HG02870 (cell line): Measurements from ENCODE around the gene SCAMP5.

Source experiments
- ATAC-seq: cut with Tn5 transposase; IDR thresholded peaks from one replicate; pipeline ENCODE4 v1.9.1; 2021; ENCODE audit warnings: mild to moderate bottlenecking, moderate library complexity; ENCODE audit not compliant: unreplicated experiment

The SCAMP5 gene, protein sequence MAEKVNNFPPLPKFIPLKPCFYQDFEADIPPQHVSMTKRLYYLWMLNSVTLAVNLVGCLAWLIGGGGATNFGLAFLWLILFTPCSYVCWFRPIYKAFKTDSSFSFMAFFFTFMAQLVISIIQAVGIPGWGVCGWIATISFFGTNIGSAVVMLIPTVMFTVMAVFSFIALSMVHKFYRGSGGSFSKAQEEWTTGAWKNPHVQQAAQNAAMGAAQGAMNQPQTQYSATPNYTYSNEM

DNA sequence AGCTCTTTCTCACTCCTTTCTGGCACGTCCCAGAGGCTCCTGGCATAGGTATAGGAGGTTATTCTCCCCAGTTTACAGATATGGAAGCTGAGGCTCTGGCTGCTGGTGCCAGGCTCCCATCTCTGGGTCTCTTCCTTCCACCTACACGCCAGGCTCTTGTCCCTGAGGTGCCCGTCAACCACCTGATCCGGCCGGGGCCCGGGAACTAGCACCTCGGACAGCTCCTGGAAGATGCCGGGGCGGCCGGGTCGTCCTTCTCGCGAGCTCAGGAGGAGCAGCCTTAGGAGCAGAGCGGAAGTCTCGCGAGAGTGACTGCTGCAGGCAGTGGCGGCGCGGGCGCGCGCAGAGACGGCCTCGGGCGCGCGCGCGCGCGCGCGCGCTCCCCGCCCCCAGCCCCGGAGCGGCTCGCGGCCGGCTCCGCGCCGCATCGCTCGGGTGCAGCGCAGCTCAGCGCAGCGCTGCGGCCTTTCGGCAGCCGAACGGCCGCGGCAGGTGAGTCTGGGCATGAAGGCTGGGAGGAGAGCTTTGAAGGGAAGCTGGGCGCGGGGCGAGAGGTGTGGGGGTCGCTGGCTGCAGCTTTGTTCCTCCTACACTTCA, at the start of gene SCAMP5:
Gene SCAMP5, plus strand, starts transcription at position 382 of the 597 bp plus-strand sequence. CDS start 16,277 bp downstream, outside the sequence.
- no peak for ATAC-seq

DNA sequence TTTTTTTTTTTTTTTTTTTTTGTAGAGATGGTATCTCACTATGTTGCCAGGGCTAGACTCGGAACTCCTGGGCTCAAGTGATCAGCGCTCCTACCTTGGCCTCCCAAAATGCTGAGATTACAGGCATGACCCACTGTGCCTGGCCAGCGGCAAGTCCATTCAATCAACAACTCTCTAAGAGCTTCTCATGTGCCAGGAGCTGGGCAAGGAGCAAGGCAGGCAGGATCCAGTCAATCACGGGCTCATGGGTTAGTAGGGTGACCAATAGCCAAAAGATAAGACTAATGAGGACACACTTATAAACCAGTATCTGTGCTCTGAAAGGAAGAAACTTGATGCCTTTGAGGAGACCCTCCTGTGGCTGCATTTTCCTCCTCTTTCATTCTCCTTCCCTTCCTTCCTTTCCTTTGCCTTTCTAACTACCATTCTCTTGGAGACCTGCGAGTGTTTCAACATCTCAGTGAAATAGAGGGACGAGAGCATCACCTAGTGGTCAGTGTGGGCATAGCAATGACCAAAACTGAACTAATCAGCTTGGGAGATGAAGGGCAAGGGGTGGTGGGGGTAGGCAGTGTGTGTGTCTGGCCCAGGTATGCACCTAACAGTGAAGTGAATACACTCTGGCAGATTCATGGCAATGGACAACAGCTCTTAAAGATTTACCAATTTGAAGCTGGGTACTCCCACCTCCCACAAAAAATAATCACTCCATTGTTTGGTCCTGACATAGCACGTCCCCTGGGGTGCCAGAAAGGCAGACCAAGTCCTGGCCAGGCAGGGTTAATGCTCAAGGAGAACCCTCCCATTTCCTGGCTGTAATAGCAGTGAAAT, 45.1 kb upstream of the SCAMP5 start:
- ATAC-seq, result no peak

DNA sequence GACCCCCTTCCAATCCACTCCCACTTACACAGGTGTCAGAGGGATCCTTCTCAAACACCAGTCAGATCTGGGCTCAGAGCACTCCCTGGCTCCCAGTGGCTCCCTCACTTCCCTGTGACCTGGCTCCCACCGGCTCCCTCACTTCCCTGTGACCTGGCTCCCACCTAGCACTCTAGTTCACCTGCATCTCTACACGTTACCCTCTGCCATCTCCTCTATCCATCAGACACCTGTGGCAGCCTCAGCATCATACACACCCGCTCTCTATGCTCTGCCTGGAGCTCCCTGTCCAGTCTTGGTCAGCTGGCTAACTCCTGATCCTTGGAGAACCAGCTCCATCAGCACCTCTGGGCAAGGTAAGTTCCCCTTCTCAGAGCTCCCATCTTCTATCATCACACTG, 44.4 kb upstream of the SCAMP5 start:
- ATAC-seq, result no peak

DNA sequence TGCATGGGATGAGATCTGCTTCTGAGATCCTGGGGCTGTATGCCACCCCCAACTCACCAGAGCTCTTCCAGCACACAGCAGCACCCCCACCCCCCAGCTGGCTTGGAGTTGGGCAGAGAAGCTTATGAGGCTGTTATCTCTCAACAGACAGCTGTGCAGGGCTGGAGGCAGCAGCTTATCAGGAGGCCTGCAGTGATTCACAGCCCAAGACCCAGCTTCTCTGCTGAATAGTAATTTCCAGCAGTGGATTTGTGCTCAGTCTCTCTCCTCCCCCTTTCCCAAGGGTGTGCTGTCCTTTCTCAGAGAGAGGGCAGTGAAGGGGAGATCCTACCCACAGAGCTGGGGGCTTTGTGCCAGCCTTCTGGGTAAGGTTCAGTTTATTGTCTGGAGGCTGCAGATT, 40.8 kb upstream of the SCAMP5 start:
- ATAC-seq, result no peak

DNA sequence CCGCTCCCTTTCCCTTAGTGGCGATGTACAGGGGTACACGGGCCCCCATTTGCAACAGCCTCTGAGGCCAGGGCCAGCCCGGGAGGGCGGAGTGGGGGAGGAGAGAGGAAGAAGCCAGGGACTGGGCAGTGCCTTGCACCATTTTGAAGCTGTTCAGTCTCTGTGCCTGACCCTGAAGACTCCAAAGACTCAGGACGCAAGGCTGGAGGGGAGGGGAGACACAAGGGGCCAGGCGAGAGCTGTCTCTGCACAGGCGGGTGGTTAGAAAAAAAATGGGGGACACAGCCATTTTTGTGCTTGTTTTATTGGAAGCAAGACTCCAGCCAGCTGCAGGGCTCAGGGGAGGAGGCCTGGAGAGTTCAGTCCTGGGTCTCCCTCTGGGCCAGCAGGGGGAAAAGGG, 40.3 kb upstream of the SCAMP5 start:
- no peak for ATAC-seq

DNA sequence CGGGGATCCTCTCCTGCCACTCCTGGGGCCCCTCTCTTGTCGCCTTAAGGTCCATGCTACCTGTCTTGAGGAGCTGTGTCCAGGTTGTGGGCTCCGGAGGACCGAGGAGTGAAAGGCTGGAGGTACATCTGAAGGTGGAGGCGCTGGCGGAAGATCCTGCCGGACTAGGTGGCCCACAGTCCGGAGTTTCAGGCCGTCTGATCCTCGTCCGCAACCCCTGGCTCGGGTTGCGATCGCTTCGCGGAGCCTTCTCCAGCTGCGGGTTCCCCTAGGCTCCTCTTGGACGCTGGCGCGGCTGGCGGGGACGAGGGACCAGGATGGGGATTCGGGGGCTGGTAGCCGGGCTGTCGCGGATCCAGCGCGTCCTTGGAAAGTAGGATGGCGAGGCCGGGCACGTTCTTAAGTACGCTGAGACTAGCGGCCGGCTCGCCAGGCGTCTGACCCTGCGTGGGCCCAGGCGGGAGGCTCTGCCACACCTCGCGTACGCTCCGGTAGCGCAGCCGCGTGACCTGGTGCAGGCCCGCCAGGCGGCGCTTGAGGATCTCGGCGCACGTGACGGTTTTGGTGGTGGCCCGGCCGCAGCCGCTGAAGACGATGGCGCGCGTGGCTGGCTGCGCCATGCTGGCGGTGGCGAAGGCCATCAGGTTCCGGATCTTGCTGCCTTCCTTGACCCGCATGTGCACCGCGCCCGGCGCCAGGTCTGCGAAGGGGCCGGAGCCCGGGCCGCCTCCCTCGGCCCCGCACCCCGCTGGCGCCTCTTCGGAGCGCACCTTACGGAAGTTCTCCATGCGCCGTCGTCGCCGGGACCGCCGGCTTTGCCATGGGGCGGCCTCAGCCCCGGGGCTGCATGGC, 39.3 kb upstream of the SCAMP5 start:
- no peak for ATAC-seq

DNA sequence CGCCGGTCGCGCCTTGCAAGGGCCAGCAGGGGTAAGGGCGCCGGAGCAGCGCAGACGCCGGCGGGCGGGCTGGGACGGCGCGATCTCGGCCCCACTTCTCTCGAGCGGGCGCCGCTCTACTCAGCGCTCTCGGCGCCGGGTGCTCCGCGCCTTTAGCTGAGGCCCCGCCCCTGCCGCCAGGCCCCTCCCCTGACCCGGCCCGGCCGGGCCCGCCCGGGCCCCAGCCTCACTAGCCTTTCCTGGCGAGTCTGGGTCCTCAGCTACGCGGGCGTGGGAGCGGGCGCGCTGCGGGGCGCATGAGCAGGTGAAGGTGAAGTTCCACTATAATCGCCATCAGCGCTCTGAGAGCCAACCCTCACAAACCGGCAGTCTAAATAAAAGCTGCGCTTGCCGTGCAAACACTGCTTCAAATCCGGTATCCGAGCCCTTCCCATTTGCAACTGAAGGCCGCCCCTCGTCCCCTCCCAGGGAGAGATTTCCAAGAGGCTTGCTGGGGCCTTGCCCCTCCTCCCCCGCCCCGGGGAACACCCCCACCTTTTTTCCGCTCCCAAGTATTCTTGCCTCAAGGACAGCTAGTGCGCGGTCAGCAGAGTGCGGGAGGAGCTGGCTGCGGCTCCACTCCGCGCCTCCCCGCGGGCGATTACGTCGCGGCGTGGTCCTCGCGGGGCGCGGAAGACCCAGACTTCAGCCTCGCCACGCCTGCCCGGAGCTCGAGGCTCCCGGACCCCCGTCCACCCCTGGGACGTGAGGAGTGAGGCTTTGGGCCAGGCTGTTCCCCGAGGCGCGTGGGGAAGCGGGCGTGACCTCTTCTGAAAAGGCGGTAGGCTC, 38.5 kb upstream of the SCAMP5 start, which contains the start of gene RPP25:
Gene RPP25, minus strand, starts transcription at position 125 of the 828 bp plus-strand sequence. CDS start 189 bp downstream, outside the sequence.
- no peak for ATAC-seq

DNA sequence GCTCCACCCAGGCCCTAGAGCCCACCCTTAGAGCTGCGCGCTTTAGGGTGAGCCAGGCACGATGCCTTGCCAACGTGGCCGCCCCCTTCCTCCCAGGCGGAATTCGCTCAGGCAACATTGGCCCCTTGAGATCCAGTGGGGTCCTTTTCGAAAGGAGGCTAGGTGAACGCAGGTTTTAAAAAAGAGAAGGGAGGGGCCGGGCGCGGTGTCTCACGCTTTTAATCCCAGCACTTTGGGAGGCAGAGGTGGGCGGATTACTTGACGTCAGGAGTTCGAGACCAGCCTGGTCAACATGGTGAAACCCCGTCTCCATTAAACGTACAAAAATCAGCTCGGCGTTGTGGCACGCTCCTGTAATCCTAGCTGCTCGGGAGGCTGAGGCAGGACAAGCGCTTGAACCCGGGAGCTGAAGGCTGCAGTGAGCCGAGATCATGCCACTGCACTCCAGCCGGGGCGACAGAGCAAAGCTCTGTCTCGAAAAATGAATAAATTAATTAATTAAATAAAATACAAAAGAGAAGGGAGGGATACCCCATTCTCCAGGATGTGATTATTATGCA, 37.8 kb upstream of the SCAMP5 start:
- ATAC-seq, result no peak

DNA sequence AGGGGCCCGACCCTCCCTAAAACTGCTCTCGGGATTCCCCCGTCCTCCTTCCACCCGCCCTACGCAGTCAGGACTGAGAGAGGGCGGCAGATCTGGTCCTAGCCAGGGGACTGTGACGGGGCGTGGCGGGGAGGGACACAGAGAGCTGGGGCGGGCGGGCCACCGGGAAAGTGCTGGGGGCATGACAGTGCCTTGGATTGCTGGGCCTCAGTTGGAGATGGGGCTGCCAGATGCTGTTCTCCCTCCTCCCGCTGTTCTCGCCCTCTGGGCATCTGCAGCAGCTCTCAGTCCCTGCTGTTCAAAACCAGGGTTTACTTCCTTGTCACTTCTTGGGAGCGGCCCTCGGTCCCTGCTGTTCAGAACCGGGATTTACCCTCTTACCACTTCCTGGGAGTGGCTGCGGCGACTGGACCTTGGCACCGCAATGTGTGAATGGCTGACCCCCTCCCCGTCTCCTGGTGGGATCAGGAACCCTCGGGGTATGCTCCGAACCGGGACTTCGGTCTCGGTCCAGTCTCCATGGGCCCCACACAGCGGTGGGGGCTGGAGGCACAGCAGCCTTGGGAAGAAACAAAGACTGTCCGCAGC, 36.9 kb upstream of the SCAMP5 start:
- no peak for ATAC-seq

DNA sequence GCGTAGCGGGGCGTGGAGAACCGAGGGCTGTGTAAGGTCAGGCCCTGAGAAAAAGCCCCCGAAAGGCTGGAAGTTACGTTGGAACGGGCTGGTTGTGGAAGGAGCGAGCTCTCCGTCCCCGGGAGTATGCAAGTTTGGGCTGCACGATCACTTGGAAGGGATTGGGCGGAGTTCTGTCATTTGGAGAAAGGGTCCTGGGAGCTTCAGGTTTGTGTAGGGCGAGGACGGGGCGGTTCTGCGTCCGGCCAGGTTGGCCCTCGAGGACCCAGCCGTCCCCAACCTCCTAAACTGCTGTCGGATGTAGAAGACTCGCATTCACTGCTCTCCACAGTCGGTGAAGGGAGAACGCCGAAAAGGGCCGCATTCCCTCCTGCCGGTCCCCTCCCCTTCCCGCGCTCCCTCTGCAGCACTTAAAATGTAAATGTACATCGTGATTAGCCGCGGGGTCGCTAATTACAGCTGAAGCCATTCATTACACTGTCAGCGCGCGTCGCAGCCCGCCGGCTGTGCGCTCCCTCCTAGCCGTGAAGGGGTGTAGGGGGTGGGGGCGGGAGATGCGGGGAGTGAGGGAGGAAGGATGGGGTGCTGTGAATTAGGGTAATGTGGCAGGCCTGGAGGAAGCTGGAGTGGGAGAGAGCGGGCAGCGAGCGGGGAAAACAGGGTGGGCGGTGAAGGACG, 36.3 kb upstream of the SCAMP5 start:
- ATAC-seq, result no peak

DNA sequence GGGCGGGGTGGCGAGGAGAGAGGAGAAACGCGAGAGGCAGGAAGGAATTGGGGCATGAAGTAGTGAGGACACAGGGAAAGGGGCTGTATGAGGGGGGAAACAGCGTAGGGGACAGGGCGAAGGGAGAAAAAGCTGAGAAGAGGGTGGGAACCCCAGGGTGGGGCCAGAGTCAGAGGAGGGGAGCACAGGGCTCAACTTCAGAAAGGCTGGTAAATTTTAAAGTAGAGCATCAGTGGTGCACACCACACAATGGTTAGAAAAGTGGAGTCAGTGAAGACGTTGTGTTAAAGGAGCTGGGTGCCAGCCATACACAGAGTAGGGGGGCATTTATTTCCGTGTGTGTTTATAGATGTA, 35.8 kb upstream of the SCAMP5 start:
- no peak for ATAC-seq

DNA sequence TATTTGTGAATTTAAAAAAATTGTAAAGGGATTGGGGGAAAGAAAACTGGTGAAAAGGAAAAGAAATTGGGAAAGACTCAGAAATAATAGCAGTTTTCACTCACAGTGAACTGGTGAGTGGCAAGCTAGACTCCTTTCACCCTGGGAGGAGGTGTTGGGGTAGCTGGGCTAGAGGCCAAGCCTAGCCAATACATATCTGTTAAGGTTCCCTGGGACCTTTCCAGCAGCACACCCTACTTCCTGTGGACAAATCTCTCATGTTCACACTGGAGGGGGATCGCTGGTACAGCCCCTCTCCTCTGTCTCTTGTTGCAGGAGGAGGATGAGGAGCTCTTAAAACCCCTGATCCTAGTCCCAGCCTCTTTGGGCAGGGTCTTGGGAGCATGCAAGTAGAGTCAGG, 35.1 kb upstream of the SCAMP5 start:
- ATAC-seq, result no peak

DNA sequence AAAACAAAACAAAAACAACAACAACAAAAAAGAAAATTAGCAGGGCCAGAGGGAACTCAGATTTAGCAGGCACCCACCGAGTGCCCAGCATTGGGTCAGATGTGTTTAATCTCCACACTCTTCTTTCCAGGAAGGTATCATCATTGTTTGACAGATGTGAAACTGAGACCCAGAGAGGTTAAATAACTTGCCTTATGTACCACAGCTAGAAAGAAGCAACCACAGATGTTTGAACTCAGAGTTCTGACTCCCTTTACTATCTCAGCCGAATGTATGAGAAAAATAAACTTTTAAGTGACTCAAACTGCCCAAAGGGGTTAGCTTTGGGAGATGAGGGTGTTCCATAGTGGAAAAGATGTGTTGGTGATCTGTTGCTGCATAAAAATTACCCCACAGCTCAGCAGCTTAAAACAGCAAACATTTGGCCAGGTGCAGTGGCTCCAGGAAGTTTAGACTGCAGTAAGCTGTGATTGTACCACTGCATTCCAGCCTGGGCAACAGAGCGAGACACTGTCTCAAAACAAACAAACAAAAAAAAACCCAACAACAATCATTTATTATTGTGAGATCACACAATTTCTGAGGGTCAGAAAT, 34.3 kb upstream of the SCAMP5 start:
- no peak for ATAC-seq

DNA sequence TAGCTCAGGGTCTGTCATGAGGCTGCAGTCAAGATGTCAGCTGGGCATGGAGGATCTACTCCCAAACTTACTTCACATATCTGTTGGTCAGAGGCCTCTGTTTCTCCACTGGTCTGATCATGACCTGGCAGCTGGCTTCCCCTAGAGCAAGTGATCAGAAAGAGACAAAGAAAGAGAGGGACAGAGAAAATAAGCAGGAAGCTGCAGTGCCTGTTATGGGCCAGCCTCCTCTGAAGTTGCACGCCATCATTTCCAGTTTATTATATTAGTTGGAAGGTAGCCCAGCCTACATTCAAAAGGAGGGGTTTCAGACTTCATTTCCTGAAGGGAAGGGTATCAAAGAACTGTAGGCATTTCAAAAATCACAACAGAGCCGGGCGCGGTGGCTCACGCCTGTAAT, 33.7 kb upstream of the SCAMP5 start:
- ATAC-seq, result no peak

DNA sequence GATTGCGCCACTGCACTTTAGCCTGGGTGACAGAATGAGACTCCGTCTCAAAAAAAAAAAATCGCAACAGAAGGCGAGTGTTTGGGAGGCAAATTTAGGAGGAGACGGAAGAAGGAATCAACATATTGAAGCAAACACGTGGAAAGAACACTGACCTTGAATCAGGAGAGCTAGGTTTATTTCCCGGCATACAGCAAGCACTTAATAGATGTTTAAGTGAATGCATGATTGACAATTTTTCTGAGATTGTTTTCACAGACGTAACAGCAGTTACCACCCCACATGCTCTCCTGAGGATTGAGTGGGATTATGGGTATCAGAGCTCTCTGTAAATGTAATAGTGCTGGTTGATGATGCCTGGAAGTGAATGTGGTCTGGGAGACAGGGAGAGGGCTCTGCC, 33.1 kb upstream of the SCAMP5 start:
- no peak for ATAC-seq

DNA sequence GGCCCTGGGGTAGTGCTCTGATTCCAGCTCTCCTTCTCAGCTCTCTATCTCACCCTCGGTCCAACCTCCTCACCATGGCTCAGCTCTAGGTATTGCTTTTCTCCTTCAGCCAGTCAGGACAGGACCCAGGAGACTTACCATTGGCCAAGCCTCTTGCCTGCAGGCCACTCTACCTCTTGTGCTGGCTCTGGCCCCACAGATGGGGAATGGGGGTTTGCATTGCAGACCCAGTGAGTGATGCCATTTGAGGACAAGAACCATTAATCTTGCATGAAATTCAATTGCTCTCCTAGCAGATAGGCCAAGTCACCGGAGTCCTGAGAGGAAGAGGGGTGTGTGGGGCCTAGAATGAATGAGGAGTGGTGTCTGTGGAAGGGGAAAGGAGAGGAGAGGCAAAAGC, 32.7 kb upstream of the SCAMP5 start:
- no peak for ATAC-seq

DNA sequence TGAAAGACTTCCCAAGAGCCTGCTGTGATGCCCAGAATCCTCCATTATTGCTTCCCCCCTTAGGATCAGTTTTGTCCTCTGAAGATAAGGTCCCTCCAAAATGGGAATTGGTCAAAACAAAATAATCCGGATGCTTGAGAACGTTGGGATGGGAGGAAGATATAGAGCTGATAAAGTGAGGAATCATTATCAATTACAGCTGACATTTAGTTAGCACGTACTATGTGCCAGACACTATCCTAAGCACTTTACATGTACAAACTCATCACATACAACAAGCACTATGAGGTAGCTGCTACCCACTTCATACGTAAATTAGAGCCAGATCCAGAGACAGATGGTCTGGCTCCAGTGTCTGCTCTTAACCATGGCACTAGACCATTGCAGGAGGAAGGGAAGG, 32.1 kb upstream of the SCAMP5 start:
- no peak for ATAC-seq

DNA sequence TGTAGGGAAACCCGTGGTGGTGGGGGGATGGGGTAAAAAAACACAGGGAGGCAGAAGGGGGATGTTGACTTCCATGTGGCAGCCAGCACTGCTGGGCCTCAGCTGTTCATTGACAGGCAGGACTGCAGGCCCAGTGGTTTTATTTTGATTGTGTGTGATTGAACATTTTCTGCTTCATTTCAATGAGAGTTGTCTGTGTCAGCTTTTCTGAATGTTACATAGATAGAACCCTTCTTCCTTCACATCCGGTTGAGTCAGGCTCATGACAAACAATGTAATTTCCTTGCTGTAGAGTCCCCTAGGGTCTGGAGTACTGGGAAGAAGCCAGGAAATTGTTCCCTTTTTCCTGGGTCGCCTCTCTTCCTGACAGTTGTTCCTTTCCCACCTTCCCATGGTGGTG, 30.6 kb upstream of the SCAMP5 start:
- ATAC-seq, result no peak

DNA sequence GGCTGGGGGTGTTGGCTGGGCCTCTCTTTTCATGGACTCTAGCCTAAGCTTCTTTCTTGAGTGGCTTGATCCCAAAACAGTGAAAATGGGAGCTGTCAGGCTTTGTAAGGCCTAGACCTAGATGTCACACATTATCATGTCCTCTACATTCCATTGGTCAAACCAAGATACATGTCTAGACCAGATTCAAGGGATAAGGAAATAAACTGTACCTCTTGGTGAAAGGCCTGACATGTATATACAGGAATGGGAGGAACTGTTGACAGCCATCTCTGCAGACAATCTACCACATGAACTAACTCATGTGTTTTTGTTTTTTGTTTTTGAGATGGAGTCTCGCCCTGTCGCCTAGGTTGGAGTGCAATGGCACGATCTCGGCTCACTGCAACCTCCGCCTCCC, 27.7 kb upstream of the SCAMP5 start:
- no peak for ATAC-seq
